Endothelial cell of umbilical vein (primary cell): ENCODE measurements around the gene CIZ1. TPM values are rescaled to one million over a fixed set of nuclear protein-coding genes. Genes with fewer than 3 reads are reported as not detected.

Experiments
- BruUV-seq: library from RNA; stranded (reverse); fragments of 400-500 nt; replicated peaks from 2 replicates; lab custom pipeline; 2021; lab: Mats Ljungman, UMichigan
- CTCF ChIA-PET: fragments of 300-600, 350-600 bp; sonication (Branson Sonifier 250); formaldehyde crosslinking; loops from one replicate; lab custom pipeline; 2021; ENCODE audit warnings: antibody characterized with exemption, inconsistent platforms; lab: Charles Lee
- POLR2A ChIA-PET: fragments of 300-600, 350-600 bp; sonication (Branson Sonifier 250); formaldehyde crosslinking; loops from one replicate; lab custom pipeline; 2021; ENCODE audit warnings: antibody characterized with exemption, inconsistent platforms; lab: Charles Lee
- DNase-seq: peaks from one replicate; pipeline ENCODE4 v3.0.0-alpha.2; 2011; ENCODE audit warnings: low read depth, low spot score
- FAIRE-seq: peaks from 2 replicates; lab custom pipeline; 2011; peaks lifted over from hg19 to GRCh38; lab: Jason Lieb, UNC
- H2AFZ ChIP-seq: 2 replicates; pipeline ENCODE4 v1.6.0; 2012; ENCODE audit warnings: low read depth, low read length, control low read depth, inconsistent platforms
- H3K27ac ChIP-seq: 2 replicates; pipeline ENCODE4 v1.5.1; 2011; ENCODE audit warnings: low read depth, mild to moderate bottlenecking, control low read depth, low read length, moderate library complexity; ENCODE audit not compliant: insufficient read depth
- H3K27me3 ChIP-seq, 2 experiments: 2 replicates each; pipeline versions ENCODE4 v1.6.0 to v1.6.1; 2011; ENCODE audit warnings: low read length in 2 of 2, mixed read lengths in 1 of 2; ENCODE audit not compliant: control insufficient read depth in 2 of 2, insufficient read depth in 2 of 2
- H3K36me3 ChIP-seq, 2 experiments: 2 replicates in 1 of 2; 3 replicates in 1 of 2; pipeline ENCODE4 v1.5.1; 2011; ENCODE audit warnings: low read length in 2 of 2, mild to moderate bottlenecking in 1 of 2, moderate library complexity in 1 of 2; ENCODE audit not compliant: control insufficient read depth in 2 of 2, insufficient read depth in 2 of 2; ENCODE audit errors: extremely low read depth in 1 of 2
- H3K4me1 ChIP-seq: 3 replicates; pipeline ENCODE4 v1.5.1; 2011; ENCODE audit warnings: mild to moderate bottlenecking, low read length; ENCODE audit not compliant: control insufficient read depth, insufficient read depth; ENCODE audit errors: extremely low read depth
- H3K4me2 ChIP-seq: 2 replicates; pipeline ENCODE4 v1.6.1; 2011; ENCODE audit warnings: low read length, control low read depth, mixed read lengths; ENCODE audit not compliant: insufficient read depth
- H3K4me3 ChIP-seq, 3 experiments: fragments of 200-600 bp in 1 of 3; sonication (generic), shearing (Covaris generic) in 1 of 3; replicated peaks in 1 of 3; 2 replicates each; pipeline ENCODE4 v1.5.1; 2011 to 2016; ENCODE audit warnings: control low read depth in 3 of 3, low read length in 3 of 3, mild to moderate bottlenecking in 2 of 3, inconsistent platforms in 1 of 3, low read depth in 1 of 3, moderate library complexity in 1 of 3; ENCODE audit not compliant: insufficient read depth in 1 of 3
- H3K79me2 ChIP-seq: 2 replicates; pipeline ENCODE4 v1.6.0; 2012; ENCODE audit warnings: low read length, inconsistent platforms; ENCODE audit not compliant: control insufficient read depth, insufficient read depth
- H3K9ac ChIP-seq: replicated peaks from 2 replicates; pipeline ENCODE3; 2011; ENCODE audit warnings: low read length, control low read depth; ENCODE audit not compliant: insufficient read depth; ENCODE audit errors: extremely low read depth
- H3K9me1 ChIP-seq: replicated peaks from 3 replicates; pipeline ENCODE4 v1.6.0; 2011; ENCODE audit warnings: mild to moderate bottlenecking, low read length; ENCODE audit not compliant: control insufficient read depth, insufficient read depth; ENCODE audit errors: extremely low read depth
- H3K9me3 ChIP-seq: replicated peaks from 2 replicates; pipeline ENCODE4 v1.5.1; 2012; ENCODE audit warnings: low read length, inconsistent platforms; ENCODE audit not compliant: control insufficient read depth, insufficient read depth
- H4K20me1 ChIP-seq: replicated peaks from 2 replicates; pipeline ENCODE3; 2011; ENCODE audit warnings: mild to moderate bottlenecking, low read length; ENCODE audit not compliant: control insufficient read depth, insufficient read depth; ENCODE audit errors: extremely low read depth
- EZH2 ChIP-seq: IDR thresholded peaks from 2 replicates; pipeline ENCODE4 v1.6.1; 2012; ENCODE audit warnings: borderline replicate concordance, low read depth, mild to moderate bottlenecking, moderate library complexity, low read length, inconsistent platforms; ENCODE audit not compliant: severe bottlenecking
- FOS ChIP-seq: IDR thresholded peaks from 2 replicates; pipeline ENCODE4 v1.6.1; 2011; ENCODE audit warnings: mild to moderate bottlenecking, low read length, moderate library complexity, borderline replicate concordance; ENCODE audit not compliant: insufficient read depth
- GATA2 ChIP-seq: IDR thresholded peaks from 2 replicates; pipeline ENCODE4 v1.7.0; 2011; ENCODE audit warnings: low read depth, mild to moderate bottlenecking, moderate library complexity, mixed read lengths, low read length; ENCODE audit not compliant: insufficient read length, insufficient read depth
- JUN ChIP-seq: IDR thresholded peaks from 2 replicates; pipeline ENCODE4 v1.6.1; 2011; ENCODE audit warnings: borderline replicate concordance, low read depth; ENCODE audit not compliant: insufficient read length, insufficient read depth
- MAX ChIP-seq: IDR thresholded peaks from 2 replicates; pipeline ENCODE4 v1.6.1; 2011; ENCODE audit not compliant: insufficient read depth, insufficient read length
- MYC ChIP-seq: IDR thresholded peaks from one replicate; pipeline ENCODE4 v1.6.1; 2011; ENCODE audit warnings: mild to moderate bottlenecking, low read depth, low read length
- POLR2A ChIP-seq: IDR thresholded peaks from 2 replicates; pipeline ENCODE4 v1.6.1; 2012; ENCODE audit warnings: low read depth, mild to moderate bottlenecking, control low read depth, low read length
- POLR2AphosphoS5 ChIP-seq: IDR thresholded peaks from 2 replicates; pipeline ENCODE4 v1.6.1; 2012; ENCODE audit warnings: low read depth, mild to moderate bottlenecking, control low read depth, low read length, moderate library complexity; ENCODE audit not compliant: insufficient read depth
- dilution Hi-C: fragments of 300-500 bp; cut with MboI; formaldehyde crosslinking; loops from one replicate; pipeline ENCODE4 v1.15.0; 2019; ENCODE audit warnings: low sequenced_read_pairs; ENCODE audit not compliant: extremely low pct_ligation_motif_present
- intact Hi-C: fragments of 100-400 bp; cut with micrococcal nuclease; formaldehyde crosslinking; loops from one replicate; pipeline ENCODE4 v1.10.0; 2022
- polyA plus RNA-seq, 4 experiments: library from polyadenylated mRNA; depleted of rRNA in 3 of 4; stranded (reverse) in 3 of 4; unstranded in 1 of 4; fragments of >200 nt; gene quantifications; 2 replicates each; pipeline versions ENCODE4 v1.2.1 to v1.2.3, GENCODE V29; 2011 to 2012; ENCODE audit warnings: missing spikeins in 1 of 4
- total RNA-seq: library from RNA; stranded (reverse); gene quantifications from 2 replicates; pipeline ENCODE4 v1.2.3, GENCODE V29; 2021
- TF ChIP-seq, protein P1 (sequence below), 2 donors: IDR thresholded peaks; 1 replicate in 1 of 2; 2 replicates in 1 of 2; pipeline ENCODE4 v1.5.1; 2011; ENCODE audit warnings: low read length in 2 of 2, mild to moderate bottlenecking in 2 of 2, moderate library complexity in 2 of 2, control low read depth in 1 of 2, inconsistent platforms in 1 of 2, low read depth in 1 of 2; ENCODE audit not compliant: insufficient read depth in 1 of 2; ENCODE audit errors: extremely low read depth in 1 of 2

Gene CIZ1
- total and polyA plus RNA-seq, 2 donors (not counting 3 experiments of a cell fraction or from before 2014, with no cell fraction given) = 88.3 to 150 TPM

DNA sequence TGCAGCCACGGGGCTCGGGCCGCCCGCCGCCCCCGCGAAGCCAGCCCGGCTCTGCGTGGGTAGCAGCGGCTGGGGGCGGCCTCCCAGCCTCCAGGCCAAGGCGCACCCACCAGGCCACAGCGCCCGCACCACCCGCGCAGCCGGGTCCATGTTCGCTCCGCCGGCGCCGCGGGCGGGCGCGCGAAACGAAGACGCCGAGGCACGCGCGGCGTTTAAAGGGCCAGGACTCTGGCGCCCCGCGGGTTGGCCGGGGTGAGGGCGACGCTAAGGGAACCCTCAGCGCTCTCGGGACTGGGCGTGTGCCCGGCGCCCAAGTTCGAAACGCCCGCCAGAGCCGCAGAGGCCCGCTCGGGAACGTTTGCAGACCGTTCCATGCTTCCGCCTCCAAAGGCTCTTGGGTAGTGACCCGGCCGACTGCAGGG is 63.8 kb downstream of the CIZ1 start, which contains the start of gene PTGES2:
PTGES2 (minus strand) TSS at position 162 of the 422 bp plus-strand sequence; CDS start at position 150, 12 bp downstream.
- intact Hi-C loops = loop anchor here (1.0 kb wide), 1 partner anchor 10 kb away; no protein-coding TSS in a partner anchor
- H3K4me1 ChIP-seq = peaks cover 11% of the 10 kb centered on the region
- no peaks in the 10 kb centered on the region for H3K9me1 ChIP-seq
- FAIRE-seq (peak; percentile 80), DNase-seq (peak; percentile 81)
- H3K27ac ChIP-seq = peak within 1 kb of the TSS; percentile 76
- peak within 1 kb of the TSS; percentile 82 for H3K4me2 ChIP-seq
- peaks cover 0 to 7% of the 10 kb centered on the region in 2 experiments for H3K36me3 ChIP-seq
- no peaks in the 10 kb centered on the region for H4K20me1 ChIP-seq
- peak within 1 kb of the TSS; percentile 91 for H3K9ac ChIP-seq
- POLR2A ChIA-PET = no interaction called here
- H2AFZ ChIP-seq = peak within 1 kb of the TSS; percentile 86
- H3K9me3 ChIP-seq = no peaks in the 10 kb centered on the region
- H3K4me3 ChIP-seq = peak within 1 kb of the TSS; percentile 83 to 92 (median 90)
- no TSS peak for BruUV-seq
- no peak for TF ChIP-seq EZH2
- no peak for TF ChIP-seq MYC
- TF ChIP-seq MAX = peak; percentile 46
- TF ChIP-seq JUN = no peak
- peak; percentile 6 for TF ChIP-seq FOS
- TF ChIP-seq, protein P1, sequence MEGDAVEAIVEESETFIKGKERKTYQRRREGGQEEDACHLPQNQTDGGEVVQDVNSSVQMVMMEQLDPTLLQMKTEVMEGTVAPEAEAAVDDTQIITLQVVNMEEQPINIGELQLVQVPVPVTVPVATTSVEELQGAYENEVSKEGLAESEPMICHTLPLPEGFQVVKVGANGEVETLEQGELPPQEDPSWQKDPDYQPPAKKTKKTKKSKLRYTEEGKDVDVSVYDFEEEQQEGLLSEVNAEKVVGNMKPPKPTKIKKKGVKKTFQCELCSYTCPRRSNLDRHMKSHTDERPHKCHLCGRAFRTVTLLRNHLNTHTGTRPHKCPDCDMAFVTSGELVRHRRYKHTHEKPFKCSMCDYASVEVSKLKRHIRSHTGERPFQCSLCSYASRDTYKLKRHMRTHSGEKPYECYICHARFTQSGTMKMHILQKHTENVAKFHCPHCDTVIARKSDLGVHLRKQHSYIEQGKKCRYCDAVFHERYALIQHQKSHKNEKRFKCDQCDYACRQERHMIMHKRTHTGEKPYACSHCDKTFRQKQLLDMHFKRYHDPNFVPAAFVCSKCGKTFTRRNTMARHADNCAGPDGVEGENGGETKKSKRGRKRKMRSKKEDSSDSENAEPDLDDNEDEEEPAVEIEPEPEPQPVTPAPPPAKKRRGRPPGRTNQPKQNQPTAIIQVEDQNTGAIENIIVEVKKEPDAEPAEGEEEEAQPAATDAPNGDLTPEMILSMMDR (IDR thresholded peaks at IDR 0.05; ENCODE audit: extremely low read depth in 1 of 2, insufficient read depth in 1 of 2, low read depth in 1 of 2, low read length in 2 of 2) = no peak
- peak; percentile 66 for TF ChIP-seq POLR2A
- TF ChIP-seq GATA2 = no peak
- no peak for TF ChIP-seq POLR2AphosphoS5
- dilution Hi-C loops = no loop called here
- CTCF ChIA-PET = interaction anchor here (2.3 kb wide), 1 partner anchor 10 kb away, joined by 31 read pairs; no protein-coding TSS in a partner anchor
- peaks cover 11% of the 10 kb centered on the region for H3K79me2 ChIP-seq
- peaks cover 5% of the 10 kb centered on the region in 2 experiments for H3K27me3 ChIP-seq
